ENCODE measurements around the gene DOCK11.

DOCK11 gene

DNA sequence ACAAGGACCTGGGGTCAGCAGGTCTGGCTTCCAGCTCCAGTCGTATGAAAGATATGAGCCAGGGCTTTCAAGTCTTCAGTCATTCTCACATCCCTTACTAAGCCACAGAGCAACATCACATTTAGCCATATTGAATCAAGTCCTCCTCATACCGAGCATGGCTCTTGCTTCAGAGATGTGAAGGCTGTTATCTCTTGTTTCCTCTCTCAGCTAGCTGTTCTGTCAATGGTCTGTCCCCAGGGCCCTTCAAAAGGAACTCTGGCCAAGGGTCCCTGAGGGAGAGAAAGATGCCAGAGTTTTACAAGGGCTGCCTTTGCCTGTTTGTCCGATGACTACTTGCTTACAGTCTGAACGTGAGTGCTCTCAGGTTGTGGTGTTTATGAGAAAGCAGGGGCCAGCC lies 30.5 kb downstream of the DOCK11 start:
- peak overlapping the region; percentile 8 to 33 for H3K4me3 Mint-ChIP-seq
- peaks cover 15% of the 10 kb centered on the region for H3K36me3 Mint-ChIP-seq (ENCODE audit: insufficient read depth)
- ATAC-seq (replicated peaks) = no peak
- H3K27ac Mint-ChIP-seq = peak overlapping the region; percentile 49 to 98
- no peaks in the 10 kb centered on the region for H3K27me3 Mint-ChIP-seq
- H3K4me1 Mint-ChIP-seq (ENCODE audit: low read depth in 2 of 2) = peaks cover 40 to 61% of the 10 kb centered on the region in 2 donors
- no peak for DNase-seq
- no peaks in the 10 kb centered on the region for H3K9me3 Mint-ChIP-seq

DNA sequence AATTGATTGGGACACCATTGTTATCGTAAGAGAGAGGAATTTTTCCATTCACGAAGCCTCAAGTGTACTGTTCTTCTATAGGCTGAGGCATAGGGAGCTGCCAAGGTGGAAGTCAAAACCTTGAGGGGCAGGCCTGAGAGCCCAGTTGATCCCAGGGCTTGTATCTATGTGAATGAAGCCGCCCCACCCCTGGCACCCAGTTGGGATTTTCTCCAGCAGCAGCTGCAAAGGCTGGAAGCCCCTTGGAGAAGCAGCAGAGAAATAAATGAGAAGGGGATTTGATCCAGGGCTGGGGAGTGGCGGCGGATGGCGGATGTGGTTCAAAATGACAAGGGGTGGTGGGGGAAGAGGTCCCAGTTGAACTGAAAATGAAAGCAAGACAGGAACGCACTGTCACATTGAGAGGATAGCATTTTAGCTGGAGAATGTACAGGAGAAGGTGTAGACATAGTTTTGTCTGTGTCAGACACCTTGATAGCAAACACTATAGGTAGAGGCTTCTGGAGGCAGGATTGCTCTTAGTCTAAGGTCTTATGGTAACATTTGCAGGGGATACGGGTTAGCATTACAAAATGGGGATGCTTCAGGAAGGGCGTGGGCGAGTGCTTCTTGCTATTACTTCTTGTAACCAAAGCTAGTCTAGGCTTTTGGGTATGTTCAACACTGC lies 32.6 kb downstream of the DOCK11 start:
- no peaks in the 10 kb centered on the region for H3K27me3 Mint-ChIP-seq
- ATAC-seq (replicated peaks) = peak; percentile 71

DNA sequence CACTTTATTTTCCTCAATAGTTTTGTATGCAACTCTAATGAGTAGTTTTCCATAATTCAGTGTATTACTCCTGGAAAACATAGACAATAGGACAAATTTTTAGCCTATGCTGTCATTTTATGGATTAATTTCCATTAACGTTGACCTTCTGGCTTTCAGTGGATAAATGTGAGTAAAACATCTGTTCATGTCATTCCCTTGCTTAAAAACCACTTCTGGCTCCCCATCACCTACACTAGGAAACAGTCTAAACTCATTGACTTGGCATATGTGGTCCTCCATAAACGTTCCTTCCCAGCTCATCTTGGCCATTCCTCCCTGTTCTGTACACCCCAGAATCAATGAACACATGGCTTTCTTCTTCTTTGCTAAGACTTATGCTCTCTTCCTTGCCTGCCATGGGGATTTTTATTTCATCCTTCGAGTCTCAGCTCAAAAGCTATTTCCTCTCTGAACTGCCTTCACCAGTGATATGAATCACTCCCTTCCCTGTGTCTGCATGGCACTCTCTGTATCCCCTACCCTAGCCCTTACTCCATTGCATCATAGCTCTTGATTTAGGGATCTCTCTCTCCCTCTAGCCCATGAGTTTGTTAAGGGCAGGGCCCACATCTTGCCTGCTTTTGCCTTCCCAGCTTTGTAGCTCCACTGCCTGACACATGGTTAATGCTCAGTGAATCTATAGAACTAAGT lies 34.8 kb downstream of the DOCK11 start:
- ATAC-seq (replicated peaks) (no peak), DNase-seq (no peak)
- H3K27ac Mint-ChIP-seq = peak overlapping the region; percentile 91 to 96
- no peaks in the 10 kb centered on the region for H3K9me3 Mint-ChIP-seq
- peaks cover 8% of the 10 kb centered on the region for H3K36me3 Mint-ChIP-seq (ENCODE audit: insufficient read depth)
- H3K27me3 Mint-ChIP-seq = no peaks in the 10 kb centered on the region
- H3K4me3 Mint-ChIP-seq = peak overlapping the region; percentile 67 to 72
- H3K4me1 Mint-ChIP-seq (ENCODE audit: low read depth in 2 of 2) = peaks cover 45 to 60% of the 10 kb centered on the region in 2 donors

More for the DNA sequence above, 32.6 kb downstream of the DOCK11 start:
- Mint-ChIP-seq H3K4me3 (peak overlapping the region; percentile 74 to 89), H3K9me3 (no peaks in the 10 kb centered on the region), H3K36me3 (ENCODE audit: insufficient read depth) (peaks cover 10% of the 10 kb centered on the region), H3K4me1 (ENCODE audit: low read depth in 2 of 2) (peaks cover 45 to 62% of the 10 kb centered on the region in 2 donors), H3K27ac (peak overlapping the region; percentile 92 to 98)
- peak; percentile 29 to 44 (median 37) for DNase-seq

DNA sequence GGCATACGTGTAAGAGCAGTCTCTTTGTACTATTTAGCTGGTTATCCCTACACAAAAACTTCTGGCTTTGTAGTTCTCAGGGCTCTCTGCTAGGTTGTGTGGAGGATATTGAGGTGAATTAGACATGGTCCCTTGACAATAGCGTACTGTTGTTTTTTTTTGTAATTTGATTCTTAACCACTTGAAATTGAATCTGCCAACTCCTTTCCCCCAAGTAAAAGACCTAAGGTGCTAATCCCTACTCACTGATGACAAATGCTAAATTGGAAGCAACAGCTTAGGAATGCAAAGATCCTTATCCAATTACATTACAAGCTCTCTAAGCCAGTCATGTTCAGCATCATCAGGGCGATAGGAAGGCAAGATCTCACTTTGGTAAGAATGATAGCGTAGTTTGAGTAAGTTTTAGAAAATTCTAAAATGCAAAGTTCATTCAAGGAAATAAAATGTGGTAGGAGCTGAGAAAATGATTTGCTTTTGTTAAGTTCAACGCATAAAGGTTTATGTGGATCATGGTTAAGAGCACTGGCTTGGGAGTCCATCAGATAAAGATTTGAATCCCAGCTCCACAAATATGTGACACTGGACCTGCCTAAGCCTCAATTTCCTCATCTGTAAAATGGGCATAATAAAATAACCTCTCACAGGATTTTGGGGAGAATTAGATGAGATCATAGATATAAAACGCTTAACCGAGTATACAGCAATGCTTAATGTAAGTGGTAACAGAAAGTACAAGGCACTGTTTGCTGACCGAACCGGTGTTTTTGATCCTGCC lies 39.3 kb downstream of the DOCK11 start:
- Mint-ChIP-seq H3K27ac (peak overlapping the region; percentile 11 to 87), H3K4me1 (ENCODE audit: low read depth in 2 of 2) (peaks cover 42 to 61% of the 10 kb centered on the region in 2 donors), H3K4me3 (peak overlapping the region in 1 of 2 donors; percentile 37), H3K36me3 (ENCODE audit: insufficient read depth) (peaks cover 2% of the 10 kb centered on the region), H3K27me3 (no peaks in the 10 kb centered on the region), H3K9me3 (no peaks in the 10 kb centered on the region)
- DNase-seq (no peak), ATAC-seq (replicated peaks) (no peak)

DNA sequence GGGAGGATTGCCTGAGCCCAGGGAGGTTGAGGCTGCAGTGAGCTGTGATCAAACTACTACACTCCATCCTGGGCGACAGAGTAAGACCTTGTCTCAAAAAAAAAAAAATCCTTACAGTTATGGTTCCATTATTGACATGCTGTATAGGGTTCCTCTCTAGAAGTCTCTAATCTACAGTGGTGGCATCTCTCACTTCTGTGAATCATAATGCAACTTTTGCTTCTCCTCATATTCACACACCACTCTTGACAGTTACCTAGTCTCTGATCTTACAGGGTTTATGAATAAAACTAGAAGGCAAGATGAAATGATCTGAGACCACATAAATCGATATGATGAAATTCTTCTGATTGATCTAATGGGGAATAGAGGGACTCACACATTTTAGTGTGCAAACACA lies 40.6 kb downstream of the DOCK11 start:
- H3K27ac Mint-ChIP-seq = peak overlapping the region; percentile 70 to 87
- H3K36me3 Mint-ChIP-seq (ENCODE audit: insufficient read depth) = peaks cover 5% of the 10 kb centered on the region
- H3K4me1 Mint-ChIP-seq (ENCODE audit: low read depth in 2 of 2) = peaks cover 33 to 52% of the 10 kb centered on the region in 2 donors
- ATAC-seq (replicated peaks) (peak; percentile 45), DNase-seq (no peak)
- H3K4me3 Mint-ChIP-seq = peak overlapping the region; percentile 52 to 57
- H3K27me3 Mint-ChIP-seq = no peaks in the 10 kb centered on the region
- H3K9me3 Mint-ChIP-seq = no peaks in the 10 kb centered on the region

DNA sequence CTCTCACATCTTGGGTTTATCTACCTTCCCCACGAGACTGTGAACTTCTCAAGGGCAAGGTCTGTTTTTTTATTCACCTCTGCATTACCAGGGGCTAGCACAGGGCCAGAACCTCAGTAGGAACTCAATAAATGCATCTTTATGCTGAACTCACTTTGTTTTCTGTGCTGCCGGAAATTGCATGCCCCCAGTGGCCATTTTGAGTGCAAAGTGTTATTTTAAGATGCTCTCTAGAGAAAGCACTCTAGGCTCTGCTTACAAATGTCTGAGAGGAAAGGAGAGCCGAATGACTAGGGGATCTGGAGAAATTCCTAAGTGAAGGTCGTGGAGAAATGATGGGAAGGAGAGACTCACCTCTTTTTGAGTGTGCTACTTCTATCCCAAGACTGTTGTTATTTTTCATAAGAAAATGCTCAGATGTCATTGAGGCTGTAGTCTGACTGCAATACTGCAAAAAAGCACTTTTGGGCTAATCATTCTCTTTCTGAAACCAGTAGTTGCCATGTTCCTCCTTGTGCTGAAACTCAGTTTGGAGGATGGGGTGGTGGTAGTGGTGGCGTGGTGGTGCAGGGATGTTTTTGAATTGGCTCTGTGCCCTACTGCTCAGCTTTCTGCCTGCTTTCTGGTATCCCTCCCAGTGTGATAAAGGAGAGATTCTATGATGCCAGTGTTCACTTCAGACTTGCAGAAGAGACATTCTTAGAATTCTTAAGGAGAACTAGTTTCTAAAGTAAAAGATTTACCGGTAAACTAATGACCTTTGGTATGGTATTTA lies 41.3 kb downstream of the DOCK11 start:
- peak overlapping the region; percentile 70 to 87 for H3K27ac Mint-ChIP-seq
- no peaks in the 10 kb centered on the region for H3K27me3 Mint-ChIP-seq
- H3K4me3 Mint-ChIP-seq = peak overlapping the region; percentile 52 to 57
- ATAC-seq (replicated peaks) (peak; percentile 86), DNase-seq (peak; percentile 19 to 35 (median 21))
- peaks cover 5% of the 10 kb centered on the region for H3K36me3 Mint-ChIP-seq (ENCODE audit: insufficient read depth)
- H3K9me3 Mint-ChIP-seq = no peaks in the 10 kb centered on the region
- H3K4me1 Mint-ChIP-seq (ENCODE audit: low read depth in 2 of 2) = peaks cover 36 to 55% of the 10 kb centered on the region in 2 donors

DNA sequence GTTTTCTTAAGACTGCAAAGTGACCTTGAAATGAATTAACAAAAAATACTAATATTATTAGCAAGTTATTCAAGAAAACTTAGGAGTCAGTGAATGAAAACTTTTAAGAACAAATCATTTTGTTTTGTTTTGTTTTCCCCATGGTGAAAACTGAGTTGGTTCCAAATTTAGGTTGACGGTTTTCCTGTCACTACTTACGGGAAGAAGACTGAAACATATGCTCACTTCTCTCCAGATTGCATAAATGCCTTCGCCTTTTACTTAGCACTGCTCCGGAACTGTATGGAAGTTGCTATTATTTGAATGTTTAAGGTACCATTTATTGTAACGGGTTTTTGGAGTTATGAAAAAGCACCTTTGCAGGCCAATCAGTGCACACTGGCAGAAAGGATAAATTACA lies 42.8 kb downstream of the DOCK11 start:
- DNase-seq = no peak
- Mint-ChIP-seq H3K36me3 (ENCODE audit: insufficient read depth) (peaks cover 7% of the 10 kb centered on the region), H3K27ac (peak overlapping the region in 1 of 2 donors; percentile 81), H3K9me3 (no peaks in the 10 kb centered on the region), H3K27me3 (no peaks in the 10 kb centered on the region), H3K4me3 (peak overlapping the region in 1 of 2 donors; percentile 36), H3K4me1 (ENCODE audit: low read depth in 2 of 2) (peaks cover 30 to 49% of the 10 kb centered on the region in 2 donors)
- ATAC-seq (replicated peaks) = no peak

DNA sequence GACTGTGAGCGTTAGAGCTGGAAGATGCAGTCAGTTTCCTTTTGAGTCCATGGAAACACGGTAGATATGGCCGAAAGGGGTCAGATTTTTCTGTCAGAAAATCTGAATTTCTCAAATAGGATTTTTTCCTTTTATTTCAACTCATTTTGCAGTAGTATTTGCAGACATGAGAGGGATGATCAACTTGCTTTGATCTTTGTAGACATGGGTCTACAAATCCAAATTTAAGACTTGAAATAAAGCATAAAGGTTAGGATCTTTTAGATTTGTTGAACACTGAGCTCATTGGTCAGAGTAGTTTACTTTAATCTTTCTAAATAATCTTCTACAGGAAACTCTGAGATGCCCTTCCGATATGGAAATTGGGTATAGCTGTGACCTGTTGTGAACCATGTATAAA lies 44.7 kb downstream of the DOCK11 start:
- ATAC-seq (replicated peaks) (no peak), DNase-seq (no peak)
- H3K4me3 Mint-ChIP-seq = no peak overlapping the region
- H3K9me3 Mint-ChIP-seq = no peaks in the 10 kb centered on the region
- no peak overlapping the region for H3K27ac Mint-ChIP-seq
- no peaks in the 10 kb centered on the region for H3K27me3 Mint-ChIP-seq
- peaks cover 27% of the 10 kb centered on the region for H3K36me3 Mint-ChIP-seq (ENCODE audit: insufficient read depth)
- peaks cover 21 to 36% of the 10 kb centered on the region in 2 donors for H3K4me1 Mint-ChIP-seq (ENCODE audit: low read depth in 2 of 2)

DNA sequence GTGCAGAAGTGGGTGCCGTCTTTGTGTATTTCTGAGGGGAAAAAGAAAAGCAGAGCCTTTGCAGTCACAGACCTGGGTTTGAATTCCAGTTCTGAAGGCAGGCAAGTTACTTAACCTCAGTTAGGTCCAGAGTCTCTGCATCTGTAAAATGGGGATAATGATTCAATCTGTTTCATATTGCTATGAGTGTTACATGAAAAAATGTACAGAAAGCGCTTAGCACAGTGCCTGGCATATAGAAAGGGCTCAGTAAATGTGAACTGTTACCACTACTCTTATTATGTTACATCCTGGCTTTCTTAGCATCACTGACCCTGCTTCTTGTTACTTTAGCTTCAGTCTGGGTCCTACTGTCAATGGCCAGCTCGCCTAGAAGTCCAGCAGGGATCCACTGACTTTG lies 45.9 kb downstream of the DOCK11 start:
- Mint-ChIP-seq H3K4me1 (ENCODE audit: low read depth in 2 of 2) (peaks cover 16 to 26% of the 10 kb centered on the region in 2 donors), H3K4me3 (no peak overlapping the region), H3K27me3 (no peaks in the 10 kb centered on the region), H3K27ac (no peak overlapping the region), H3K9me3 (no peaks in the 10 kb centered on the region), H3K36me3 (ENCODE audit: insufficient read depth) (peaks cover 38% of the 10 kb centered on the region)
- ATAC-seq (replicated peaks) (no peak), DNase-seq (no peak)

DNA sequence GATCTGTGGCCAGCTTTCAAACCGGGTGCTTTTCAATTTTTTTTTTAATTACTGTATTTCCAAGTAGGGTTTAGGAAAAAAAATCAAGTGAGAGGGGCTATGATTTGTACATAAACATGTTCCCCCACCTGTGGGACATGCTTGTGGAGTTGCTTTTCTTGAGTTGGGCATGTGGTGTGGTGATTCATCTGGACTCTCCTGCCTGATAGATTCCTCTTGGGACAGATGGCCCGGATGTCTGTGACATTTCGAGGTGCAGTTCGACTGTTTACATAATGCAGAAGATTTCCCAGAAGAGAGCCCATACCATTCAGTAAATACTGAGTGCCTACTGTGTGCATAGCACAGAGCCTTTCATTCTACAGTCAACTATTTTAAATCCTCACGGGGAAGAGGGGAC lies 49.9 kb downstream of the DOCK11 start:
- Mint-ChIP-seq H3K36me3 (ENCODE audit: insufficient read depth) (peaks cover 55% of the 10 kb centered on the region), H3K27me3 (no peaks in the 10 kb centered on the region), H3K27ac (peak overlapping the region; percentile 54 to 71), H3K4me3 (no peak overlapping the region), H3K9me3 (no peaks in the 10 kb centered on the region), H3K4me1 (ENCODE audit: low read depth in 2 of 2) (peaks cover 6 to 8% of the 10 kb centered on the region in 2 donors)
- ATAC-seq (replicated peaks) (no peak), DNase-seq (no peak)

DNA sequence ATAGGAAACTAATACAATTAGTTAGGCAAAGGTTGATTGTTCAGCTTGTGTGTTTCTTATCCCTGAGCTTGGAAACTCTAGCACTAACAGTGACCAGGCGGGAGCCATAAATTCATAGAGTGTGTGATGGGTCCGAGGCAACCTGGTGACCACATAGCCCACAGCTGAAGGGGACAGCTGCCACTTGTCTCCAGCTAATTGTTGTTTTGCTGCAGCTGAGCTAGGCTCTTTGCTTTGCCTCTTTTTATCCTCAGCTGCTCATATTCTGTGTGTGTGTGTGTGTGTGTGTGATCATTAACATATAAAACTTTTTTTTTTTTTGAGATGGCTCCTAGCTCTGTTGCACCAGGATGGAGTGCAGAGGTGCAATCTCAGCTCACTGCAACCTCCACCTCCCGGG lies 53.2 kb downstream of the DOCK11 start:
- no peaks in the 10 kb centered on the region for H3K27me3 Mint-ChIP-seq
- no peak for DNase-seq
- H3K4me1 Mint-ChIP-seq (ENCODE audit: low read depth in 2 of 2) = no peaks in the 10 kb centered on the region
- H3K27ac Mint-ChIP-seq = no peak overlapping the region
- no peak overlapping the region for H3K4me3 Mint-ChIP-seq
- H3K36me3 Mint-ChIP-seq (ENCODE audit: insufficient read depth) = peaks cover 70% of the 10 kb centered on the region
- no peak for ATAC-seq (replicated peaks)
- H3K9me3 Mint-ChIP-seq = no peaks in the 10 kb centered on the region

DNA sequence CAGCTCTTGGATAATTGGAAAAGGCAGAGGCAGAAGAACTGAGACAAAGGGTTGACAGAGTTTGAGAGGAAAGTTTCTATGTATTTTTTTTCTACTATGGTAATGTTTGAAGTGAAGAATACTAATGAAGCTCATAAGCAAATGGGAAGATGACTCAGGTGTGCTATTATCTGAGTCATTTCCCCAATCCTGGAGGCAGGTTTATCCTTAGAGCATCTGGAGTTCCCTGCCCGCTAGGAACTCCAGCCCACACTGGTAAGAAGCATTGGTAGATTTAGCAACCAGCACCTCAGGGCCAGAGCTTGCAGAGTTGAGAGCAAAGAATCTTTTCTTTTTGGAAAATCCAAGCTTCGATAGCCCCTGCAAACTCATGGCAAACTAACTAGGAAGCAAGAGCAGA lies 55.2 kb downstream of the DOCK11 start:
- H3K27me3 Mint-ChIP-seq = no peaks in the 10 kb centered on the region
- peaks cover 61% of the 10 kb centered on the region for H3K36me3 Mint-ChIP-seq (ENCODE audit: insufficient read depth)
- peaks cover 0 to 4% of the 10 kb centered on the region in 2 donors for H3K4me1 Mint-ChIP-seq (ENCODE audit: low read depth in 2 of 2)
- no peaks in the 10 kb centered on the region for H3K9me3 Mint-ChIP-seq
- ATAC-seq (replicated peaks) (no peak), DNase-seq (no peak)
- H3K27ac Mint-ChIP-seq = peak overlapping the region in 1 of 2 donors; percentile 44
- H3K4me3 Mint-ChIP-seq = no peak overlapping the region

DNA sequence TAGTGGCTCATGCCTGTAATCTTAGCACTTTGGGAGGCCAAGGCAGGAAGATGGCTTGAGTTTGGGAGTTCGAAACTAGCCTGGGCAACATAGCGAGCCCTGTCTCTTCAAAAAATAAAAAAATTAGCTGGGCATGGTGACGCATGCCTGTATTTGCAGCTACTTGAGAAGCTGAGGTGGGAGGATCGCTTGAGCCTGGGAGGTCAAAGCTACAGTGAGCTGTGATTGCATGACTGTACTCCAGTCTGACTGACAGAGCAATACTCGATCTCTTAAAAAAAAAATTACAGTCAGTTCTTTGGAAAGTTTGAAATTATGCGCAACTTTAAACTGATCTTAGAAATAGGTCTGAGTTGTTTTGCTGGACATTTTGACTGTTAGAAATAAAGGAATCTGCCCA lies 55.8 kb downstream of the DOCK11 start:
- no peak overlapping the region for H3K4me3 Mint-ChIP-seq
- ATAC-seq (replicated peaks) (no peak), DNase-seq (no peak)
- H3K9me3 Mint-ChIP-seq = no peaks in the 10 kb centered on the region
- H3K4me1 Mint-ChIP-seq (ENCODE audit: low read depth in 2 of 2) = peaks cover 0 to 4% of the 10 kb centered on the region in 2 donors
- no peaks in the 10 kb centered on the region for H3K27me3 Mint-ChIP-seq
- peaks cover 61% of the 10 kb centered on the region for H3K36me3 Mint-ChIP-seq (ENCODE audit: insufficient read depth)
- H3K27ac Mint-ChIP-seq = peak overlapping the region; percentile 31 to 68

Measured in effector memory CD8-positive, alpha-beta T cell (primary cell).